ENCODE results near the gene RAP2A. TPM values are rescaled to one million over a fixed set of nuclear protein-coding genes. Genes with fewer than 3 reads are reported as not detected.

The RAP2A gene
- total RNA-seq, 1 experiment from 2014 or later = 43.6 TPM

DNA sequence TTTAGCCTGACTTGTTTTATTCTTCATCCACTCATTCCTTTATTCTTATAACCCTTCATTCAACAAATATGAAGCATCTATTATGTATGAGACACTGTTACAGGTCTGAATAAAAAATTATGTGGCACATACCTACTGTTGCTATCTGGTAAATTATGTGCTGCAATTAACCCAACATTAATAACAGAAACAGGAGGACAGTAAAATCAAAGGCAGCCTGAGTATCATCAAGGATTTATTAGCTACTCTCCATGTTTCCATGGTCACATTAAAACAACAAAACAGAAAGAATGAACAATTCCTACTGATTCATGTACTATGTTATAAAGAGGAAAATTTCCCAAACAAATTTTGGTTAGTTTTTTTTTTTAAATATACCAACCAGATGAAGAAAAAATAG, 43.9 kb downstream of the RAP2A start:
- intact Hi-C loops (cut with micrococcal nuclease; ENCODE audit: unreplicated experiment) = no loop called here
- H3K4me3 ChIP-seq (ENCODE audit: low read depth, low read length, poor library complexity, severe bottlenecking) = no peak overlapping the region
- no TSS peak for BruUV-seq (replicated peaks)

DNA sequence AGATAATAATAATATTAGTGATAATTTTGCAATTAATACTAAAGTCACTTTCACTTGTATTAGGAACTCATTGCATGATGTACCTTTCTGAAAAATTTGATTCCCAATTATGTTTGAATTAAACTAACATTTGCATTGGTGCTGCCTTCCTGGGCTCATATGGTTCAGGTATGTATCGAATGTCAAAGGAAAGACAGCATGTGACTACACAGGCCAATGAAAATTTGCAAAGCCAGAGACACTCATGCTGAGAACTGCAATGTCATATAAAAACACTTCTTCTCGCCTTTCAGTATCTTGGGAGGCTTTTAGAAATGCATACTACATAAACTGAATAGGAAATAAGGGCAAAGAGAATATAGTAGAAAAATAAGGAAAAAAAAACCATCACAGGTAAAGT, 44.3 kb downstream of the RAP2A start:
- Histone ChIP-seq H3K27ac (ENCODE audit: low read depth, low read length, poor library complexity, severe bottlenecking) (no peak overlapping the region), H3K36me3 (ENCODE audit: insufficient read depth, low read length, poor library complexity, severe bottlenecking) (no peaks in the 10 kb centered on the region), H3K9me3 (ENCODE audit: low read depth, low read length, poor library complexity, severe bottlenecking) (no peaks in the 10 kb centered on the region), H3K4me3 (ENCODE audit: low read depth, low read length, poor library complexity, severe bottlenecking) (no peak overlapping the region), H3K4me1 (ENCODE audit: insufficient read depth, low read length, poor library complexity, severe bottlenecking) (peaks cover 10% of the 10 kb centered on the region), H3K27me3 (replicated peaks; ENCODE audit: insufficient read depth, low read depth, low read length, poor library complexity) (no peaks in the 10 kb centered on the region)
- CTCF ChIA-PET = no interaction called here
- BruUV-seq (replicated peaks) = no TSS peak
- POLR2A ChIA-PET (ENCODE audit: low non-redundant PET) = no interaction called here
- intact Hi-C loops (cut with micrococcal nuclease; ENCODE audit: unreplicated experiment) = no loop called here
- TF ChIP-seq, protein P1, sequence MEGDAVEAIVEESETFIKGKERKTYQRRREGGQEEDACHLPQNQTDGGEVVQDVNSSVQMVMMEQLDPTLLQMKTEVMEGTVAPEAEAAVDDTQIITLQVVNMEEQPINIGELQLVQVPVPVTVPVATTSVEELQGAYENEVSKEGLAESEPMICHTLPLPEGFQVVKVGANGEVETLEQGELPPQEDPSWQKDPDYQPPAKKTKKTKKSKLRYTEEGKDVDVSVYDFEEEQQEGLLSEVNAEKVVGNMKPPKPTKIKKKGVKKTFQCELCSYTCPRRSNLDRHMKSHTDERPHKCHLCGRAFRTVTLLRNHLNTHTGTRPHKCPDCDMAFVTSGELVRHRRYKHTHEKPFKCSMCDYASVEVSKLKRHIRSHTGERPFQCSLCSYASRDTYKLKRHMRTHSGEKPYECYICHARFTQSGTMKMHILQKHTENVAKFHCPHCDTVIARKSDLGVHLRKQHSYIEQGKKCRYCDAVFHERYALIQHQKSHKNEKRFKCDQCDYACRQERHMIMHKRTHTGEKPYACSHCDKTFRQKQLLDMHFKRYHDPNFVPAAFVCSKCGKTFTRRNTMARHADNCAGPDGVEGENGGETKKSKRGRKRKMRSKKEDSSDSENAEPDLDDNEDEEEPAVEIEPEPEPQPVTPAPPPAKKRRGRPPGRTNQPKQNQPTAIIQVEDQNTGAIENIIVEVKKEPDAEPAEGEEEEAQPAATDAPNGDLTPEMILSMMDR (conservative IDR thresholded peaks at IDR 0.05; ENCODE audit: low read depth, low read length) = no peak
- TF ChIP-seq EZH2 (IDR thresholded peaks at IDR 0.05; ENCODE audit: borderline replicate concordance, low read depth, low read length, poor library complexity, severe bottlenecking) = no peak
- no peak for DNase-seq (ENCODE audit: low spot score)

More for the DNA sequence above, 43.9 kb downstream of the RAP2A start:
- no peak for DNase-seq (ENCODE audit: low spot score)
- no peaks in the 10 kb centered on the region for H3K27me3 ChIP-seq (replicated peaks; ENCODE audit: insufficient read depth, low read depth, low read length, poor library complexity)
- no peak for TF ChIP-seq EZH2 (IDR thresholded peaks at IDR 0.05; ENCODE audit: borderline replicate concordance, low read depth, low read length, poor library complexity, severe bottlenecking)
- TF ChIP-seq, protein P1 (conservative IDR thresholded peaks at IDR 0.05; ENCODE audit: low read depth, low read length) = no peak
- no peaks in the 10 kb centered on the region for H3K36me3 ChIP-seq (ENCODE audit: insufficient read depth, low read length, poor library complexity, severe bottlenecking)
- ChIA-PET CTCF (no interaction called here), POLR2A (ENCODE audit: low non-redundant PET) (no interaction called here)
- H3K9me3 ChIP-seq (ENCODE audit: low read depth, low read length, poor library complexity, severe bottlenecking) = no peaks in the 10 kb centered on the region
- no peak overlapping the region for H3K27ac ChIP-seq (ENCODE audit: low read depth, low read length, poor library complexity, severe bottlenecking)
- H3K4me1 ChIP-seq (ENCODE audit: insufficient read depth, low read length, poor library complexity, severe bottlenecking) = peaks cover 10% of the 10 kb centered on the region

DNA sequence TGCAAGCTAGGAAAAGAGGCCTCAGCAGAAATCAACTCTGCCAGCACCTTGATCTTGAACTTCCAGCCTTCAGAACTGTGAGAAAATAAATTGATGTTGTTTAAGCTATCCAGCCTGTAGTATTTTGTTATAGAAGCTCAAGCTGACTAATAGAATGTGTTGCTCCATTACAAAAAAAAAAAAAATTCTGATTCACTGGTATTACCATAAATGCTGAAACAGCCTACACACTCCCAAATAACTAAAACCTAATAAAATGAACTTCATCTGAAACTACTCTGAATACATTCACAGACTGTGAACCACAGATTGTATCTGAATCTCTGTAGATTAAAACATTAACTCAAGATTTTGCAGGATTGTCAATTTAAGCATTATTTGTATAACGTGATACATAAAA, 49.5 kb downstream of the RAP2A start:
- Histone ChIP-seq H3K4me1 (ENCODE audit: insufficient read depth, low read length, poor library complexity, severe bottlenecking) (peaks cover 10% of the 10 kb centered on the region), H3K36me3 (ENCODE audit: insufficient read depth, low read length, poor library complexity, severe bottlenecking) (no peaks in the 10 kb centered on the region), H3K27me3 (replicated peaks; ENCODE audit: insufficient read depth, low read depth, low read length, poor library complexity) (no peaks in the 10 kb centered on the region), H3K27ac (ENCODE audit: low read depth, low read length, poor library complexity, severe bottlenecking) (no peak overlapping the region), H3K4me3 (ENCODE audit: low read depth, low read length, poor library complexity, severe bottlenecking) (no peak overlapping the region), H3K9me3 (ENCODE audit: low read depth, low read length, poor library complexity, severe bottlenecking) (no peaks in the 10 kb centered on the region)
- intact Hi-C loops (cut with micrococcal nuclease; ENCODE audit: unreplicated experiment) = no loop called here
- ChIA-PET CTCF (no interaction called here), POLR2A (ENCODE audit: low non-redundant PET) (no interaction called here)
- BruUV-seq (replicated peaks) = no TSS peak
- TF ChIP-seq EZH2 (IDR thresholded peaks at IDR 0.05; ENCODE audit: borderline replicate concordance, low read depth, low read length, poor library complexity, severe bottlenecking) = no peak
- TF ChIP-seq, protein P1 (conservative IDR thresholded peaks at IDR 0.05; ENCODE audit: low read depth, low read length) = no peak
- DNase-seq (ENCODE audit: low spot score) = no peak
